MM.1S (cell line): ENCODE results near the gene HSD17B3.

ENCODE experiments used
- DNase-seq: peaks from one replicate; pipeline ENCODE4 v3.0.0-alpha.2; 2015
- H2AFZ ChIP-seq: fragments of 300-600 bp; sonication (generic); 2 replicates; pipeline ENCODE4 v1.6.0; 2016; ENCODE audit warnings: antibody characterized with exemption, low read length
- H3F3A ChIP-seq: fragments of 300-600 bp; sonication (generic); 2 replicates; pipeline ENCODE4 v1.6.1; 2016; ENCODE audit warnings: mild to moderate bottlenecking, antibody characterized with exemption, low read length, moderate library complexity, mixed read lengths; ENCODE audit not compliant: insufficient read depth
- H3K27ac ChIP-seq: fragments of 300-600 bp; sonication (generic); 2 replicates; pipeline ENCODE4 v1.5.1; 2016; ENCODE audit warnings: mild to moderate bottlenecking, low read length
- H3K27me3 ChIP-seq: fragments of 300-600 bp; sonication (generic); replicated peaks from 2 replicates; pipeline ENCODE4 v1.6.0; 2016; ENCODE audit warnings: low read length; ENCODE audit not compliant: insufficient read depth
- H3K36me3 ChIP-seq: fragments of 300-600 bp; sonication (generic); replicated peaks from 2 replicates; pipeline ENCODE4 v1.6.1; 2016; ENCODE audit warnings: mild to moderate bottlenecking, low read length, mixed read lengths; ENCODE audit not compliant: insufficient read depth
- H3K4me1 ChIP-seq: fragments of 300-600 bp; sonication (generic); 2 replicates; pipeline ENCODE4 v1.6.1; 2016; ENCODE audit warnings: low read length, mixed read lengths
- H3K4me2 ChIP-seq: fragments of 300-600 bp; sonication (generic); 2 replicates; pipeline ENCODE4 v1.6.0; 2016; ENCODE audit warnings: low read depth, low read length
- H3K4me3 ChIP-seq: fragments of 300-600 bp; sonication (generic); 2 replicates; pipeline ENCODE4 v1.5.1; 2016; ENCODE audit warnings: low read length, mixed read lengths
- H3K79me2 ChIP-seq: fragments of 300-600 bp; sonication (generic); 2 replicates; pipeline ENCODE4 v1.6.1; 2016; ENCODE audit warnings: mixed run types, low read length, mixed read lengths
- H3K9ac ChIP-seq: fragments of 300-600 bp; sonication (generic); 2 replicates; pipeline ENCODE4 v1.6.1; 2016; ENCODE audit warnings: low read length, mixed read lengths
- H3K9me2 ChIP-seq: fragments of 300-600 bp; sonication (generic); replicated peaks from 2 replicates; pipeline ENCODE4 v1.6.1; 2016; ENCODE audit warnings: mild to moderate bottlenecking, low read length, mixed read lengths; ENCODE audit not compliant: insufficient read depth
- H3K9me3 ChIP-seq: fragments of 300-600 bp; sonication (generic); replicated peaks from 2 replicates; pipeline ENCODE4 v1.6.1; 2016; ENCODE audit warnings: mild to moderate bottlenecking, low read length, mixed read lengths; ENCODE audit not compliant: insufficient read depth
- H4K20me1 ChIP-seq: fragments of 300-600 bp; sonication (generic); 2 replicates; pipeline ENCODE4 v1.6.1; 2016; ENCODE audit warnings: mild to moderate bottlenecking, low read length, moderate library complexity, mixed read lengths; ENCODE audit not compliant: insufficient read depth
- CTCF ChIP-seq: fragments of 300-600 bp; sonication (generic); IDR thresholded peaks from 2 replicates; pipeline ENCODE4 v1.5.1; 2016; ENCODE audit warnings: antibody characterized with exemption, low read length, mixed read lengths
- EZH2 ChIP-seq: fragments of 300-600 bp; sonication (generic); optimal IDR thresholded peaks from 2 replicates; pipeline ENCODE3; 2017; ENCODE audit warnings: low read depth, mild to moderate bottlenecking, antibody characterized with exemption, low read length, mixed read lengths
- EZH2phosphoT487 ChIP-seq: fragments of 300-600 bp; sonication (generic); IDR thresholded peaks from 2 replicates; pipeline ENCODE4 v1.6.1; 2018; ENCODE audit warnings: antibody characterized with exemption, low read length

Gene HSD17B3

GRCh38 chr9:96232164-96232538 is 69.8 kb downstream of the HSD17B3 start:
- H3K79me2 ChIP-seq = no peaks in the 10 kb centered on the region
- peaks cover 11% of the 10 kb centered on the region; the same call in 1 of the 2 replicates for H3K27me3 ChIP-seq
- H3K4me1 ChIP-seq = no peaks in the 10 kb centered on the region
- no peak overlapping the region for H3K4me3 ChIP-seq
- H3F3A ChIP-seq = no peaks in the 10 kb centered on the region
- no peaks in the 10 kb centered on the region for H3K9me3 ChIP-seq
- H3K9ac ChIP-seq = no peak overlapping the region
- no peak overlapping the region for H2AFZ ChIP-seq
- H3K36me3 ChIP-seq = no peaks in the 10 kb centered on the region
- H3K9me2 ChIP-seq = no peaks in the 10 kb centered on the region
- DNase-seq = no peak
- no peak overlapping the region for H3K4me2 ChIP-seq
- H4K20me1 ChIP-seq = no peaks in the 10 kb centered on the region
- no peak overlapping the region for H3K27ac ChIP-seq
- TF ChIP-seq EZH2phosphoT487 (no peak), EZH2 (no peak), CTCF (no peak)

GRCh38 chr9:96230002-96230401 is 72.0 kb downstream of the HSD17B3 start:
- Histone ChIP-seq H3K36me3 (no peaks in the 10 kb centered on the region), H2AFZ (no peak overlapping the region), H3K79me2 (no peaks in the 10 kb centered on the region), H3K9me2 (no peaks in the 10 kb centered on the region), H3K4me2 (no peak overlapping the region), H4K20me1 (no peaks in the 10 kb centered on the region), H3K27ac (no peak overlapping the region), H3K27me3 (0 out of 2 replicates have a peak, but pooled peaks cover 8% of the 10 kb centered on the region), H3K4me1 (no peaks in the 10 kb centered on the region), H3K4me3 (no peak overlapping the region), H3F3A (no peaks in the 10 kb centered on the region), H3K9me3 (no peaks in the 10 kb centered on the region), H3K9ac (no peak overlapping the region)
- no peak for DNase-seq
- TF ChIP-seq CTCF = no peak
- no peak for TF ChIP-seq EZH2
- TF ChIP-seq EZH2phosphoT487 = no peak

GRCh38 chr9:96222132-96222531 is 79.8 kb downstream of the HSD17B3 start:
- DNase-seq = no peak
- Histone ChIP-seq H3K27ac (no peak overlapping the region), H3K9me2 (no peaks in the 10 kb centered on the region), H3K27me3 (no peaks in the 10 kb centered on the region), H3K36me3 (no peaks in the 10 kb centered on the region), H3F3A (no peaks in the 10 kb centered on the region), H3K9me3 (no peaks in the 10 kb centered on the region), H3K4me1 (no peaks in the 10 kb centered on the region), H3K9ac (no peak overlapping the region), H4K20me1 (no peaks in the 10 kb centered on the region), H3K4me3 (no peak overlapping the region), H3K79me2 (no peaks in the 10 kb centered on the region), H3K4me2 (no peak overlapping the region), H2AFZ (no peak overlapping the region)
- no peak for TF ChIP-seq EZH2phosphoT487
- TF ChIP-seq CTCF = peak; percentile 49
- no peak for TF ChIP-seq EZH2
